ENCODE results near the gene PRKD1. TPM values are rescaled to one million over a fixed set of nuclear protein-coding genes. Genes with fewer than 3 reads are reported as not detected.
"Not testable (repeated sequence)": the region's sequence is repeated elsewhere in the genome, so short reads cannot be mapped to it uniquely, and the experiment has no call there.

Gene PRKD1
- total and polyA plus RNA-seq, 7 donors: 0.65 to 2.5 (median 1.5) TPM

DNA sequence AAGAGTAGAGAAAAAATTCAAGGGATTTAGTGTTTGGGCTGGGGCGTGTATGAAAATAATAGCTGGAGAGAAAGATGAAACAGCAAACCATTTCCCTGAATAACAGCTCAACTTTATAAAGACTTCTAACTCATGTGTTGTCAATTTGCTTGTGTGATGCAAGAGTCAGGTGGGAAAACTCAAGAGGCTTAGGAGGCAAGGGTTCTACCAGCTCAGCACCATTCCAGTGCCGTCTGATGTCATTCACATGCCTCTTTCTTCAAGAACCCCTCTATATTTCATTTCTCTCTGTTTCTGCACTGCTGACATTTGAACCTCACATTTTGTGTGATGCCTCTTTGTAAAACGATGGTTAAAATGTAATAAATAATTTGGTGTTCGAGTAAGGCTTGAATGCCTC lies 192.2 kb downstream of the PRKD1 start:
- 87 to 90% (median 90%) methylated on average over 4 of the region's 4 CpGs for WGBS, 3 donors
- Histone ChIP-seq H3K27me3 (ENCODE audit: insufficient read depth in 3 of 3, low read length in 2 of 3) (no peaks in the 10 kb centered on the region), H3K9me3 (no peaks in the 10 kb centered on the region), H3K4me1 (no peaks in the 10 kb centered on the region), H3K36me3 (ENCODE audit: insufficient read depth in 1 of 2, low read depth in 1 of 2) (no peaks in the 10 kb centered on the region), H3K4me3 (no peak overlapping the region), H3K27ac (no peak overlapping the region)
- DNase-seq: no peak
- ATAC-seq: no peak
- intact Hi-C loops (cut with DNase I): no loop called here
- TF ChIP-seq, protein P1, sequence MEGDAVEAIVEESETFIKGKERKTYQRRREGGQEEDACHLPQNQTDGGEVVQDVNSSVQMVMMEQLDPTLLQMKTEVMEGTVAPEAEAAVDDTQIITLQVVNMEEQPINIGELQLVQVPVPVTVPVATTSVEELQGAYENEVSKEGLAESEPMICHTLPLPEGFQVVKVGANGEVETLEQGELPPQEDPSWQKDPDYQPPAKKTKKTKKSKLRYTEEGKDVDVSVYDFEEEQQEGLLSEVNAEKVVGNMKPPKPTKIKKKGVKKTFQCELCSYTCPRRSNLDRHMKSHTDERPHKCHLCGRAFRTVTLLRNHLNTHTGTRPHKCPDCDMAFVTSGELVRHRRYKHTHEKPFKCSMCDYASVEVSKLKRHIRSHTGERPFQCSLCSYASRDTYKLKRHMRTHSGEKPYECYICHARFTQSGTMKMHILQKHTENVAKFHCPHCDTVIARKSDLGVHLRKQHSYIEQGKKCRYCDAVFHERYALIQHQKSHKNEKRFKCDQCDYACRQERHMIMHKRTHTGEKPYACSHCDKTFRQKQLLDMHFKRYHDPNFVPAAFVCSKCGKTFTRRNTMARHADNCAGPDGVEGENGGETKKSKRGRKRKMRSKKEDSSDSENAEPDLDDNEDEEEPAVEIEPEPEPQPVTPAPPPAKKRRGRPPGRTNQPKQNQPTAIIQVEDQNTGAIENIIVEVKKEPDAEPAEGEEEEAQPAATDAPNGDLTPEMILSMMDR (IDR thresholded peaks at IDR 0.05): no peak

DNA sequence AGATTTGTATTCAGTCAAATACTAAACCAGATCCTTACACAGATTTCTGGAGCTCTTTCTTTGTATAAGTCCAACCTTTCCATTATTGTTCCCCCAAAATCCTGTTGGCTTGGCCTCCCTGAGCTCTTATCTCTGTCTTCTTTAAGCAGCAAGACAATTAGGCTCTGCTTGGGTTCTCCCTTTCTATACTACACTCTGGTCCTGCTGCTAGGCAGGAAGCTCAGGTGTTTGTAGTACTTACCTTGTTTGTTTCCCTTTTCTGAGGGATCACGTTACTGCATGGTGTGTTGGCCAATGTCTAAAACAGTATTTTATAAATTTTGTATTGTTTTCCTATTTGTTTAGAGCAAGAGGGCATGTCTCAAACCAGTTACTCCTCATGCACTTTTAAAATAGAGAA lies 192.9 kb downstream of the PRKD1 start:
- WGBS, 3 donors: 97 to 100% (median 100%) methylated on average over 1 of the region's 1 CpG
- no peak for DNase-seq
- no peaks in the 10 kb centered on the region for H3K4me1 ChIP-seq
- no peaks in the 10 kb centered on the region for H3K27me3 ChIP-seq (ENCODE audit: insufficient read depth in 3 of 3, low read length in 2 of 3)
- no peak overlapping the region for H3K4me3 ChIP-seq
- no peak overlapping the region for H3K27ac ChIP-seq
- H3K36me3 ChIP-seq (ENCODE audit: insufficient read depth in 1 of 2, low read depth in 1 of 2): no peaks in the 10 kb centered on the region
- no peak for ATAC-seq
- H3K9me3 ChIP-seq: no peaks in the 10 kb centered on the region
- intact Hi-C loops (cut with DNase I): no loop called here
- TF ChIP-seq, protein P1 (IDR thresholded peaks at IDR 0.05): no peak

DNA sequence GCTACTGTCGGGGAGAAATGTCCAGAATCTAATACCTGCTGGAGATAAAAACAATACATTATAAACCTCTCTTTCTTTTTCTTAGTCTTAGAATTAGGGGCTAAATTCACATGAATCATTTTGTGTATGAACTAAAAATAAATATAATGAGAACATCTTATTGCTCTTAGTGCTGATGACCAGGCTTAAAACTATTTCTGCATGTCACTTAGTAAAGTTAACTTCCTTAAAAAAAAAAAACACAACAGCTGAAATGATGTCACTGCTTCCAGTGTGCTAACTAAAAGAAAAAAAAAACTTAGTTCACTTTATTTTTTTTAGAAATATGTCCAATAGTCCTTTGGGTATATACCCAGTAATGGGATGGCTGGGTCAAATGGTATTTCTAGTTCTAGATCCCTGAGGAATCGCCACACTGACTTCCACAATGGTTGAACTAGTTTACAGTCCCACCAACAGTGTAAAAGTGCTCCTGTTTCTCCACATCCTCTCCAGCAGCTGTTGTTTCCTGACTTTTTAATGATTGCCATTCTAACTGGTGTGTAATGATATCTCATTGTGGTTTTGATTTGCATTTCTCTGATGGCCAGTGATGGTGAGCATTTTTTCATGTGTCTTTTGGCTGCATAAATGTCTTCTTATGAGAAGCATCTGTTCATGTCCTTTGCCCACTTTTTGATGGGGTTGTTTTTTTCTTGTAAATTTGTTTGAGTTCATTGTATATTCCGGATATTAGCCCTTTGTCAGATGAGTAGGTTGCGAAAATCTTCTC lies 200.9 kb downstream of the PRKD1 start:
- H3K4me1 ChIP-seq; ATAC-seq; H3K4me3 ChIP-seq; H3K9me3 ChIP-seq; intact Hi-C loops (cut with DNase I); H3K27me3 ChIP-seq (ENCODE audit: insufficient read depth in 3 of 3, low read length in 2 of 3); H3K36me3 ChIP-seq (ENCODE audit: insufficient read depth in 1 of 2, low read depth in 1 of 2); DNase-seq; H3K27ac ChIP-seq: not testable (repeated sequence)
- 62 to 85% (median 72%) methylated on average over 4 of the region's 4 CpGs for WGBS, 3 donors

DNA sequence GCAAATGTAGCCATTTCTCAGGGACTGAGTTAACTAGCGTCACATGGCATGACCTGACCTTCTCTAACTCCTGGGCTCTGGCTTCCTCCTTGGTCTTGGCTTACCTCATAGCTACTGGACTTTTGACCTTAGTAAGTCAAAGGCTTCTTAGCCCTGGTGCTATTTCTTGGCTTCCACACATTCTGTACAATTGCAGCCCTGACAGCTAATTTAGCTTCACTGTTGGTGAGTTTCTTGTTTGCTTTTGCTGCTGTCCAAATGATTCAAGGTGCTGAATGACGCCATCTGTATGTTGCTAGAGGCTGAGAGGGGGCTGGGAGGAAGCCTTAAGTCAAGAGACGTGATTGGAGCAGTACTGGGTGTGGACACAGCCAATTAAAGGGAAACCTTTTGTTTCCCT lies 202.7 kb downstream of the PRKD1 start:
- no peaks in the 10 kb centered on the region for H3K9me3 ChIP-seq

DNA sequence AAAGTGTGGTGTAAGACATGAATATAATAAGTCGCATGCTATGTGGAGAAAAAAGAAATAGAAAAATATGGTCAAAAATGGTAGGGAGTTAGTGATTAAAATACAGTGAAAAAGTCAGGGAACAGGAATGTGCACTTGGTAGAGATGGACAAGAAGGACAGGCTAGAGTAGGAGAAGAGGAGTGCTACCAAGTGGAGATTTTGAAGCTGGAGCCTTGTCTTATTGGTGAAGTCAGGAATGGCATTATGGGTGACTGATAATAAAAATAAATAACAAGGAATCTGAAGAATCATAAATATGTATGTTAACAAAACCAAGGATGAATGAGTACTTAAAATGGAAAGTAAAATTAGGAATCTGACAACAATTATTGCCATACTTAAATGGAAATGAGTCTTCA lies 204.8 kb downstream of the PRKD1 start:
- no peak for ATAC-seq
- TF ChIP-seq, protein P1 (IDR thresholded peaks at IDR 0.05): no peak
- Histone ChIP-seq H3K4me1 (no peaks in the 10 kb centered on the region), H3K4me3 (no peak overlapping the region), H3K27me3 (ENCODE audit: insufficient read depth in 3 of 3, low read length in 2 of 3) (no peaks in the 10 kb centered on the region), H3K36me3 (ENCODE audit: insufficient read depth in 1 of 2, low read depth in 1 of 2) (no peaks in the 10 kb centered on the region), H3K9me3 (no peaks in the 10 kb centered on the region), H3K27ac (no peak overlapping the region)
- WGBS, 3 donors: 97 to 100% (median 97%) methylated on average over 1 of the region's 1 CpG
- DNase-seq: no peak
- intact Hi-C loops (cut with DNase I): no loop called here

More for the DNA sequence above, 202.7 kb downstream of the PRKD1 start:
- DNase-seq (no peak), ATAC-seq (no peak)
- H3K4me1 ChIP-seq: no peaks in the 10 kb centered on the region
- 64 to 78% (median 77%) methylated on average over 3 of the region's 3 CpGs for WGBS, 3 donors
- no peaks in the 10 kb centered on the region for H3K27me3 ChIP-seq (ENCODE audit: insufficient read depth in 3 of 3, low read length in 2 of 3)
- TF ChIP-seq, protein P1 (IDR thresholded peaks at IDR 0.05): no peak
- no peak overlapping the region for H3K27ac ChIP-seq
- no peak overlapping the region for H3K4me3 ChIP-seq
- intact Hi-C loops (cut with DNase I): no loop called here
- H3K36me3 ChIP-seq (ENCODE audit: insufficient read depth in 1 of 2, low read depth in 1 of 2): no peaks in the 10 kb centered on the region
